Neural progenitor cell (in vitro differentiated cells): ENCODE measurements around the gene ACP7.

Experiments used
- EZH2 ChIP-seq: fragments of 200-600 bp; sonication (generic); IDR thresholded peaks from 2 replicates; pipeline ENCODE4 v1.6.1; 2017; ENCODE audit warnings: antibody characterized with exemption, mild to moderate bottlenecking, moderate library complexity
- TF ChIP-seq, protein P1 (sequence below): fragments of 200-600 bp; sonication (generic); IDR thresholded peaks from 2 replicates; pipeline ENCODE4 v1.5.1; 2017; ENCODE audit warnings: antibody characterized with exemption, mild to moderate bottlenecking

DNA sequence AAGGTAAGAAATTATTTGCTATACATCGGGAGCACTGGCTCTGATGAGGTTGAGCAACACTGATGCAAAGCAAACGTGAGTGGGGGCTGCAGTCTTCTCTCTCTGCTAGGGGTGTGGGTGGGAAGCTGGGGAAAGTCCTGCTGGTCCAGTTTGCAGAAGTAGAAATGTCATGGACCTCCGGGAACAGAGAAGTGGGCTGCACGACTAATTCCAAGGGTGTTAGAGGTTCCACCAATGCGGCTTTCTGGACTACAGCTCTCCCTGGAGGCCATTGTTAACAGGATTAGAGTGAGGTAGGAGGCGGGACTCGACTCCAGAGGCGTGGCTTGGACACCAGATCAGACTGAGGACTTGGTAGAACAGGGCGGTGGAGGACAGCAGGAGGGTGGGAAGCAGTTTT lies 46.1 kb upstream of the ACP7 start:
- TF ChIP-seq, protein P1, sequence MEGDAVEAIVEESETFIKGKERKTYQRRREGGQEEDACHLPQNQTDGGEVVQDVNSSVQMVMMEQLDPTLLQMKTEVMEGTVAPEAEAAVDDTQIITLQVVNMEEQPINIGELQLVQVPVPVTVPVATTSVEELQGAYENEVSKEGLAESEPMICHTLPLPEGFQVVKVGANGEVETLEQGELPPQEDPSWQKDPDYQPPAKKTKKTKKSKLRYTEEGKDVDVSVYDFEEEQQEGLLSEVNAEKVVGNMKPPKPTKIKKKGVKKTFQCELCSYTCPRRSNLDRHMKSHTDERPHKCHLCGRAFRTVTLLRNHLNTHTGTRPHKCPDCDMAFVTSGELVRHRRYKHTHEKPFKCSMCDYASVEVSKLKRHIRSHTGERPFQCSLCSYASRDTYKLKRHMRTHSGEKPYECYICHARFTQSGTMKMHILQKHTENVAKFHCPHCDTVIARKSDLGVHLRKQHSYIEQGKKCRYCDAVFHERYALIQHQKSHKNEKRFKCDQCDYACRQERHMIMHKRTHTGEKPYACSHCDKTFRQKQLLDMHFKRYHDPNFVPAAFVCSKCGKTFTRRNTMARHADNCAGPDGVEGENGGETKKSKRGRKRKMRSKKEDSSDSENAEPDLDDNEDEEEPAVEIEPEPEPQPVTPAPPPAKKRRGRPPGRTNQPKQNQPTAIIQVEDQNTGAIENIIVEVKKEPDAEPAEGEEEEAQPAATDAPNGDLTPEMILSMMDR = no peak
- TF ChIP-seq EZH2 = no peak
